LNCAP (cell line): ENCODE results near the gene SNCB.

Experiments
- CTCF ChIP-seq: fragments of 450-650 bp; IDR thresholded peaks from 2 replicates; pipeline ENCODE4 v1.5.1; 2017; ENCODE audit warnings: mild to moderate bottlenecking

The SNCB gene

GRCh38 chr5:176664479-176664878, 34.1 kb upstream of the SNCB start:
- no peak for TF ChIP-seq CTCF

GRCh38 chr5:176663566-176663965, 33.2 kb upstream of the SNCB start:
- TF ChIP-seq CTCF = no peak

DNA sequence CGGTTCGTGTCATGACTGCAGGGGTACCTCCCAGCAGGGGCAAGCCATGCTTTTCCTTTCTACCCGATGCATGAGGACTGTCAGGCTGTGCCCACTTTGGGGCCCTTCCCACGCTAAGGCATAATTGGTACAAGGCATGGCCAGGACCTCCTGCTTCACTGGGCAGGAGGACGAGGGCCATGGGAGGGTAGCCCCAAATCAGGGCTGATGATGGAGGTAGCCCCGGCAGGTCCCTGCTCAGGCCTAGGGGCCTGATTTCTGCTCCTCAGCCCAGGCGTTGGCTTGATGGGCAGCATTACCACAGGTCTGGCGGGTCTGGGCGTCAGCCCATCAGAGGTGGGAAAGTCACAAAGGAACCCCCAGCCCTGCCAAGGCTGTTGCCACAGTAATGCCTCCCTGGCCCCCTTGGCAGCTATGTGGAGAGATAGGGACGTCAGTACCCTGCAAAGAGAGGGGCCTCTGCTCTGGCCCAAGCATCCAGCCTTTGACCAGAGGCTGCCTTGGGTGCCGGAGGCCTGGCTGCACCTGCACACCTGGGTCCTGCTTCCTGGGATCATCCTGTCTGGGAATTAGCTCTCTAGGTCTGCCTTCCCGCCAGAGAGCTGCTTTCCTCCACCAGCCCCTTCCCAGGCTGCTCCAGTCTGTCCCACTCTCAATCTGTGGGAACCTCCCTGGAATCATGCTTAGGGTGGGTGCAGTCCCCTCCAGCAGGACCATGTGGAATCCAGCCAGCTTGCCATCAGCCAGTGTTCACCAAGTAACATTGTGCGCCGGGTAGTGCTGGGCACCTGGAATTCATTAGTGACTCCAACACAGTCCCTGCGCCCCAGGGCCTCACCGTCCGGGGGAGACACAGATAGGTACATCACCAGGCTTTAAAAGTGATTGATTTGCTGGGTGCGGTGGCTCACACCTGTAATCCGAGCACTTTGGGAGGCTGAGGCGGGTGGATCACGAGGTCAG, 32.3 kb upstream of the SNCB start:
- no peak for TF ChIP-seq CTCF

- no peak for TF ChIP-seq CTCF
Observed at GRCh38 chr5:176661676-176662075, 31.3 kb upstream of the SNCB start.

- peak; percentile 94 for TF ChIP-seq CTCF
Observed at GRCh38 chr5:176660860-176661641, 30.7 kb upstream of the SNCB start.

- no peak for TF ChIP-seq CTCF
Observed at GRCh38 chr5:176660530-176660859, 30.2 kb upstream of the SNCB start.

- TF ChIP-seq CTCF = no peak
Observed at GRCh38 chr5:176659860-176660461, 29.6 kb upstream of the SNCB start.
